Activated CD8-positive, alpha-beta memory T cell treated with anti-CD3 and anti-CD28 coated beads, Interleukin-2, amount 50 U/mL, for 24 hours (primary cell): ENCODE measurements around the gene HSPA13.
A peak's percentile ranks its signal among the peaks of the same experiment; 100 is the strongest.
"Not testable (repeated sequence)": the region's sequence is repeated elsewhere in the genome, so short reads cannot be mapped to it uniquely, and the experiment has no call there.

Experiments used
- DNase-seq: peaks from one replicate; pipeline ENCODE4 v3.0.0-alpha.2; 2020; ENCODE audit errors: extremely low read depth

Gene HSPA13, protein sequence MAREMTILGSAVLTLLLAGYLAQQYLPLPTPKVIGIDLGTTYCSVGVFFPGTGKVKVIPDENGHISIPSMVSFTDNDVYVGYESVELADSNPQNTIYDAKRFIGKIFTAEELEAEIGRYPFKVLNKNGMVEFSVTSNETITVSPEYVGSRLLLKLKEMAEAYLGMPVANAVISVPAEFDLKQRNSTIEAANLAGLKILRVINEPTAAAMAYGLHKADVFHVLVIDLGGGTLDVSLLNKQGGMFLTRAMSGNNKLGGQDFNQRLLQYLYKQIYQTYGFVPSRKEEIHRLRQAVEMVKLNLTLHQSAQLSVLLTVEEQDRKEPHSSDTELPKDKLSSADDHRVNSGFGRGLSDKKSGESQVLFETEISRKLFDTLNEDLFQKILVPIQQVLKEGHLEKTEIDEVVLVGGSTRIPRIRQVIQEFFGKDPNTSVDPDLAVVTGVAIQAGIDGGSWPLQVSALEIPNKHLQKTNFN

DNA sequence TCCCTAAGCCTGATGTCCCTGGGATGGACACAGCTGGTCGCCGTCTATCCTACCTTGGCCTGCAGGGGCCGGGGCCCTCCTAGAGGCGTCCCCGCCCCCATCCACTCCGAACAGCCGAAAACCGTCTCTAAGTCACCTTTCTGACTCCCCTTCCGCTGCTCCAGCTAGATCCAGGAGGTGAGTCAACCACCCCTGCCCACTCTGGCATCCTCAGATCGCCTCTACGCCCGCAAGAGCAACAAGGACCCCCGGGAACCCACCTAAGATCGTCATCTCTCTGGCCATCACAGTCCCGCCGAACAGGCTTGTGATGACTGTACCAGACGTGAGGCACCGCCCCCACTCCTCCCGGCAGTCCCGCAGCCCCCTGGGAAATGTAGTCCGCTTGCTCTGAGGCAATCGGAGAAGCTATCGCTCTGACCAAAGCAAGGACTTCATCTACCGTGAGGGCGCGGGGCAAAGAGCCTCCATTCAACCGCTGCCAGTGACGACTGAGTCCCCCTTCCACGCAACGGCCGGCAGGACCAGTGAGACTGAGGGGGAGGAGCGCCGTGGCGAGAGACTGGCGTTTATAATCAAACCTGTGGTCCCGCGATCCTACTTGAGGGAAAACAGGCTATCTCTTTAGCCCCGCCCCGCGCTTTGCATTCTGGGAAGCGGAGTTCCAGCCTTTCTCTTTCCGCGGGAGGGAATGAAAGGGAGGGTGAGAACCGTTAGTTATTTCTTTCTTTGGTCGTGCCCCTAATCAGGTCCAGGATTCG lies at the start of gene HSPA13:
HSPA13 (minus strand) TSS at position 312 of the 761 bp plus-strand sequence; CDS start at position 285, 27 bp downstream.
- DNase-seq = peak; percentile 98

GRCh38 chr21:14418920-14419319 lies 36.0 kb upstream of the HSPA13 start:
- no peak for DNase-seq

GRCh38 chr21:14414932-14415508 lies 32.1 kb upstream of the HSPA13 start:
- no peak for DNase-seq

DNA sequence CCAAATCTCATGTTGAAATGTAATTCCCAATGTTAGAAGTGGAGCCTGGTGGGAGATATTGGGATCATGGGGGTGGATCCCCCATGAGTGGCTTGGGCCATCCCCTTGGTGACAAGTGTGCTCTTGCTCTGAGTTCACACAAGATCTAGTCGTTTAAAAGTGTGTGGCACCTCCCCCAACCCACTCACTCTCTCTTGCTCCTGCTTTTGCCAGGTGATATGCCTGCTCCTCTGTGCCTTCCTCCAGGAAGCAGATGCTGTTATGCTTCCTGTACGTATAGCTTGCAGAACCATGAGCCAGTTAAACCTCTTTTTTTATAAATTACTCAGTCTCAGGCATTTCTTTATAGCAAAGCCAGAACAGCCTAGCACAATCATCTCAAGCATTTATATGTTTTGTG lies 23.0 kb upstream of the HSPA13 start:
- DNase-seq = no peak

DNA sequence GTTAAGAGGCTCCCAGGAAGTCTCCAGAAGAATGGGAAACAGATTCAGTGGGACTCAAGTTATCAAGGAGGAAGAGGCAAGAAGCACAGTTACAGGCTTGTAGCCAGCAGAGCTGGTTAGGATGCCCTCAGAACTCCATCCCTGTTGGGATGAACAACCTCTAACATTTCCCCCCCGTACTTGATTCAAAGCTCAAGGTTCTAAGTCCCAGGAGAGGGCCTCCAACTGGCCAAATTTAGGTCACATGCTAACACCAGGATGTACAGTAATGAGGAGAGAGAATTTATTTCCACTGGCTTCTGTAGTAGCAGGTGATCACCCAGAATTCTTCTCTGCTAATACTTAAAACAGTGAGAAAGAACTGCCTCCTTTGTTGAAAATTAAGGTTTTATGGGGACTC lies 22.3 kb upstream of the HSPA13 start:
- DNase-seq = no peak

DNA sequence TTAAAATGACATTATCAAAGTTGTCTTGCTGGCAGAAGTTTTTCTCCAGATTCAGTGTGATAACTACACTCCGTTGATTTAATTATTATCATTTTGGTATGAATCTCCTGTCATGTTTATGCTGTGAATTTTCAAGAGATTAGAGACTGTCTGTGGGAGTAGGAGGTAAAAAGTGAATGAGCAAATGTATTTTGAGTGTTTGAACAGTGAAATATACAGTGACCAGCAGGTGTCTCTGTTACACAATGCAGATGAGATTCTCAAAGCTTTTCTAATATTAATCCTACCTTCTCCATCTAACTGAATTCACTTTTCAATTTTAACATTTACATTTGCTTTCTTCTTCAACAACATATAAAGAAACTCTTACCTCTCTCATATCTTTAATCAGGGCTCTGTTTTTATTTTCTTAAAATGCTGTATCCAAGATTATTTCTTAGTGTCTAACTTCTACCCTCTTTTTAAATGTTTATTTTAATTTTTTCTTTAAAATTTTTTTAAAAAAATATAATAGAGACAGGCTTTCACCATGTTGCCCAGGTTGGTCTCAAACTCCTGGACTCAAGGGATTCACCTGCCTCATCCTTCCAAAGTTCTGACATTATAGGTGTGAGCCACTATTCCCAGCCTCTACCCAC lies 20.9 kb upstream of the HSPA13 start:
- no peak for DNase-seq

- DNase-seq = no peak
These were observed 18.3 kb upstream of the HSPA13 start for GRCh38 chr21:14401217-14401616.

- DNase-seq = no peak
These were observed 5.3 kb upstream of the HSPA13 start for GRCh38 chr21:14388282-14388681.

GRCh38 chr21:14384453-14384852 lies 1.5 kb upstream of the HSPA13 start:
- DNase-seq = no peak

- DNase-seq = no peak
These were observed 742 bp upstream of the HSPA13 start for GRCh38 chr21:14383596-14384180.

GRCh38 chr21:14382486-14382834 lies 486 bp downstream of the HSPA13 start:
- no peak for DNase-seq

DNA sequence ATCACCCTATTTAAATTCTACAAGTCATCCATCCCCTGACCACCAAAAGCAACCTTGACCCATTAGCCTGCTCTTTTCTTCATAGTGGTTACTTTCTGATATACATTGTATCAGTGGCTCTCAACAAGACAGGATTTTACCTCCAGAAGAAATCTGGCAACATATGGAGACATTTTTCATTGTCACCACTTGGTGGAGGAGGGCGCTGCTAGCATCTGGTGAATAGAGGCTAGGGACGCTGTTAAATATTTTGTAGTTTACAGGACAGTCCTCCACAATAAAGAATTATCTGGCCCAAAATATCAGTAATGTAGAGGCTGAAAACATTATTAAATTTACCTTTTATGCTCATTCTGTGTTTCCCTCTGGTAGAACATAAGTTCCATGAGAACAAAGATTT lies 6.1 kb downstream of the HSPA13 start:
- DNase-seq = no peak

DNA sequence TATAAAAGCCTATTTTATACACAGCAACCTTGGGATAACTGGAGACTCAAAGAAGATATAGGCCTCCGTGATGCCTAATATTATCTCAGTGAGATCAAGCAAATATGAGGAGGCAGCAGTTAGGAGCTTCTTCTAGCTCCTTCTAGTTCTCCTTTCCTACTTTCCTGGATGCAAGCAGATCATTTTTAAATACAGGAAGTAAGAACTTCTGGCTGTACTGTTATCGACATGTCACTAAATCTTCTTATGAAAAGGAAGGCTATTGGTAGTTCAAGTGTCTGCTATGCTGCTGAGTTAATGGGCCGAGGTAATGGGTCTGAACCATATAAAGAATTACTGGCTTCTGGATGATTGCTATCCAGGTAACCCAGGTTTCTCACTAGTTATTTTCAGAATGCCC lies 15.9 kb downstream of the HSPA13 start:
- DNase-seq = no peak

- no peak for DNase-seq
These were observed 21.0 kb downstream of the HSPA13 start for GRCh38 chr21:14361958-14362357.

GRCh38 chr21:14358775-14359174 lies 24.2 kb downstream of the HSPA13 start:
- DNase-seq = no peak

GRCh38 chr21:14356746-14357145 lies 26.2 kb downstream of the HSPA13 start:
- DNase-seq = no peak

DNA sequence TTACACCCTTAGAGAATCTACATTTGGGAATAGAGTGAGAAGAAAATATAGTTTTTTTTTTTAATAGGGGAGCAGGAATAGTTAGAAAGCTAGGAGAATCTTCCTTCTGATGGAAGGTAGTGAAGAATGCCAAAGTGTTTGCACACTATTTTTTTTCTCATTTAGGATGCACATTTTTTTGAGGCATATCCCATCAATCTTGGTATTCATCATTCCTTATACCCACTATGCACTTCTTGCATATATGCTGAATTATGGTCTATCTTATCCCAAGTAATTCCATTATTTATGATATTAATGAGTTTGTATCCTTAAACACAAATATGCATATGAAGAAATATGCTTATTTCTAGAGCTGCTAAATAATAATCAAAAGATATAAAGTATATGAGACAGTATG lies 28.4 kb downstream of the HSPA13 start:
- no peak for DNase-seq

- DNase-seq = no peak
These were observed 29.2 kb downstream of the HSPA13 start for GRCh38 chr21:14353726-14354125.

DNA sequence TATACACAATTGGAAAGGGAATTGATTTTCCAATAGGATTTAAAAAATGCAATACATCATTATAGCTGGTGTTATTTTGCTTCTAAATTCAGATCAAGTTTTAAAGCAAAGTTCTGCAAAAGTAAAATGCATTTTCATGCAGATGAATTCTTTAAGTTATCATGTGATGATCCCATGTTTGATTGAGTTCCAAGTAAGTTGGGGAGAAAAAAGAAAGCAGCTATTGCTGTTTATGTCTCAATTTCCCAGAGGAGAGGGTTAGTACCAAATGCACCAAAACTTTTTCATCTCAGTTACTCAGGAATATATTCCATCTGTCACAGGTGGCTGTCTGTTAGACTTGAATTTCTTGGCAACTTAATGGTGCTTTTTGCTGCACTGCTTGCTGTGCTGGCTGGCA lies 29.7 kb downstream of the HSPA13 start:
- no peak for DNase-seq

GRCh38 chr21:14327346-14327745 lies 55.6 kb downstream of the HSPA13 start:
- not testable (repeated sequence) for DNase-seq

DNA sequence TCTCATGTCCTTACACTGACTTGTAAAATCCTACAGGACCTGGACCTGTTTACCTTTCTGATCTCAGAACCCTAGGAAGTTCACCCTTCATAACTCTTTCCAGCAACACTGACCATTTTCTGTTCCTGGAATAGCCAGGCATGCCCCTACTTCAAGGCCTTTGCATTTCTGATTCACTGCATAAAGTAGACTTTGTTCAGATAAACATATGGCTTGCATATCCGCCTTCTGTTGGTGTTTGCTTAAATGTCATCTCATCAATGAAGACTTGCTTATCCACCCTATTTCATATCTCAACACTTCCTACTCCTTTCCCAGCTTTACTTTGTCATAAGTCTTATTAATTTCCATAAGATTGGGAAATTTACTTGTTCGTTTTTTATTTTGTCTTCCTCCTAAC lies 57.4 kb downstream of the HSPA13 start:
- DNase-seq = no peak
